Ishikawa (cell line): ENCODE measurements around the gene NGF.

Experiments
- EGR1 ChIP-seq: IDR thresholded peaks from 2 replicates; pipeline ENCODE4 v1.6.1; 2012
- TAF1 ChIP-seq: IDR thresholded peaks from 2 replicates; pipeline ENCODE4 v1.6.1; 2012; ENCODE audit warnings: low read depth, mild to moderate bottlenecking
- YY1 ChIP-seq: IDR thresholded peaks from 2 replicates; pipeline ENCODE4 v1.6.1; 2012; ENCODE audit warnings: low read depth

GRCh38 chr1:115265099-115265498 is 73.0 kb downstream of the NGF start:
- TF ChIP-seq YY1 (no peak), EGR1 (no peak), TAF1 (no peak)
